ENCODE data around the gene FRMD4A.
"Not testable (repeated sequence)": the region's sequence is repeated elsewhere in the genome, so short reads cannot be mapped to it uniquely, and the experiment has no call there.

The FRMD4A gene

GRCh38 chr10:13970236-13970956 is 360.3 kb downstream of the FRMD4A start:
- DNase-seq, result no peak

- DNase-seq, result no peak
Observed at GRCh38 chr10:13969792-13970140, 361.0 kb downstream of the FRMD4A start.

- no peak for DNase-seq
Observed at GRCh38 chr10:13969118-13969791, 361.5 kb downstream of the FRMD4A start.

- DNase-seq, result no peak
Observed at GRCh38 chr10:13961853-13962252, 368.9 kb downstream of the FRMD4A start.

- DNase-seq, result no peak
Observed at GRCh38 chr10:13961097-13961496, 369.6 kb downstream of the FRMD4A start.

- no peak for DNase-seq
Observed at GRCh38 chr10:13960603-13961002, 370.1 kb downstream of the FRMD4A start.

- no peak for DNase-seq
Observed at GRCh38 chr10:13959443-13960359, 371.0 kb downstream of the FRMD4A start.

GRCh38 chr10:13957856-13958255 is 372.9 kb downstream of the FRMD4A start:
- DNase-seq, result no peak

GRCh38 chr10:13956826-13957225 is 373.9 kb downstream of the FRMD4A start:
- DNase-seq, result no peak

GRCh38 chr10:13955409-13956068 is 375.2 kb downstream of the FRMD4A start:
- no peak for DNase-seq

- DNase-seq, result not testable (repeated sequence)
Observed at GRCh38 chr10:13954195-13954594, 376.5 kb downstream of the FRMD4A start.

- DNase-seq, result no peak
Observed at GRCh38 chr10:13953371-13953770, 377.4 kb downstream of the FRMD4A start.

GRCh38 chr10:13950543-13950939 is 380.2 kb downstream of the FRMD4A start:
- no peak for DNase-seq

- DNase-seq, result no peak
Observed at GRCh38 chr10:13949844-13950542, 380.7 kb downstream of the FRMD4A start.

GRCh38 chr10:13946209-13946460 is 384.6 kb downstream of the FRMD4A start:
- DNase-seq, result no peak

GRCh38 chr10:13945390-13946208 is 385.1 kb downstream of the FRMD4A start:
- no peak for DNase-seq

- no peak for DNase-seq
Observed at GRCh38 chr10:13944823-13945222, 385.9 kb downstream of the FRMD4A start.

- no peak for DNase-seq
Observed at GRCh38 chr10:13943735-13944398, 386.9 kb downstream of the FRMD4A start.

GRCh38 chr10:13942035-13942434 is 388.7 kb downstream of the FRMD4A start:
- DNase-seq, result no peak

GRCh38 chr10:13939391-13939790 is 391.3 kb downstream of the FRMD4A start:
- no peak for DNase-seq

- DNase-seq, result no peak
Observed at GRCh38 chr10:13938950-13939349, 391.8 kb downstream of the FRMD4A start.

Measured in NCI-H748 treated with DMSO at 0.1 percent for 48 hours (cell line).